Mammary epithelial cell (primary cell): ENCODE data around the gene C1QTNF12.

Experiments
- CTCF ChIP-seq, 2 donors: IDR thresholded peaks in 1 of 2; conservative IDR thresholded peaks in 1 of 2; 2 replicates each; pipeline ENCODE4 v1.5.1; 2011 to 2012; ENCODE audit warnings: inconsistent platforms in 2 of 2, low read length in 2 of 2, mild to moderate bottlenecking in 2 of 2, control low read depth in 1 of 2, low read depth in 1 of 2; ENCODE audit not compliant: insufficient read depth in 1 of 2; ENCODE audit errors: extremely low read depth in 1 of 2
- EZH2 ChIP-seq: IDR thresholded peaks from 2 replicates; pipeline ENCODE4 v1.6.1; 2012; ENCODE audit warnings: low read length, inconsistent platforms, borderline replicate concordance

- TF ChIP-seq CTCF (conservative IDR thresholded peaks at IDR 0.05 in 1 of 2, IDR thresholded peaks at IDR 0.05 in 1 of 2; ENCODE audit: extremely low read depth in 1 of 2, insufficient read depth in 1 of 2, low read depth in 1 of 2, low read length in 2 of 2) (no peak), EZH2 (no peak)
These were observed 32.9 kb downstream of the C1QTNF12 start, which contains the start of gene TNFRSF4 for GRCh38 chr1:1213345-1214265.
